C4-2B (cell line): ENCODE results near the gene EPRS1.

Source experiments
- H3K27ac ChIP-seq: fragments of 450-650 bp; 2 replicates; pipeline ENCODE4 v1.5.1; 2017
- ZFX ChIP-seq: fragments of 450-650 bp; IDR thresholded peaks from 2 replicates; pipeline ENCODE4 v1.6.1; 2017
- TF ChIP-seq, protein P1 (sequence below): fragments of 450-650 bp; conservative IDR thresholded peaks from 2 replicates; pipeline ENCODE4 v1.5.1; 2017; ENCODE audit warnings: mild to moderate bottlenecking

The EPRS1 gene

DNA sequence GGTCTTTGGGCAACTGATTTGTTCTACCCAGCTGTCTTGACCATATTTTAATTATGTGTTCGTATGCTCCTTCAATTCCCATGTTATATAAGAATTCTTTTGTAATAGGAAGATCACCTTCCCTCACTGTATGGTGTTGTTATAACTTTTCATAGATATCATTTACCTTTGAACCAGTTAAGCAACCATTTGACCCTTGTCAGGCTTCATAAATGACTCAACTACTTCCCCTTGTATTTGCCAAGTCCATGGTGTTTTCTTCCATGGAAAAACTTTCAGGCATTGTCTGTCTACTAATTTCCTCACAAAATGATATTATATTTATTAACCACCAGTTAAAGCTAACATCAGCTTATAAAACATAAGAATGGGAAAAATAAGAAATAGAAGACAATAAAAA lies 38.2 kb upstream of the EPRS1 start:
- H3K27ac ChIP-seq: no peak overlapping the region
- TF ChIP-seq, protein P1, sequence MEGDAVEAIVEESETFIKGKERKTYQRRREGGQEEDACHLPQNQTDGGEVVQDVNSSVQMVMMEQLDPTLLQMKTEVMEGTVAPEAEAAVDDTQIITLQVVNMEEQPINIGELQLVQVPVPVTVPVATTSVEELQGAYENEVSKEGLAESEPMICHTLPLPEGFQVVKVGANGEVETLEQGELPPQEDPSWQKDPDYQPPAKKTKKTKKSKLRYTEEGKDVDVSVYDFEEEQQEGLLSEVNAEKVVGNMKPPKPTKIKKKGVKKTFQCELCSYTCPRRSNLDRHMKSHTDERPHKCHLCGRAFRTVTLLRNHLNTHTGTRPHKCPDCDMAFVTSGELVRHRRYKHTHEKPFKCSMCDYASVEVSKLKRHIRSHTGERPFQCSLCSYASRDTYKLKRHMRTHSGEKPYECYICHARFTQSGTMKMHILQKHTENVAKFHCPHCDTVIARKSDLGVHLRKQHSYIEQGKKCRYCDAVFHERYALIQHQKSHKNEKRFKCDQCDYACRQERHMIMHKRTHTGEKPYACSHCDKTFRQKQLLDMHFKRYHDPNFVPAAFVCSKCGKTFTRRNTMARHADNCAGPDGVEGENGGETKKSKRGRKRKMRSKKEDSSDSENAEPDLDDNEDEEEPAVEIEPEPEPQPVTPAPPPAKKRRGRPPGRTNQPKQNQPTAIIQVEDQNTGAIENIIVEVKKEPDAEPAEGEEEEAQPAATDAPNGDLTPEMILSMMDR: no peak
- no peak for TF ChIP-seq ZFX

DNA sequence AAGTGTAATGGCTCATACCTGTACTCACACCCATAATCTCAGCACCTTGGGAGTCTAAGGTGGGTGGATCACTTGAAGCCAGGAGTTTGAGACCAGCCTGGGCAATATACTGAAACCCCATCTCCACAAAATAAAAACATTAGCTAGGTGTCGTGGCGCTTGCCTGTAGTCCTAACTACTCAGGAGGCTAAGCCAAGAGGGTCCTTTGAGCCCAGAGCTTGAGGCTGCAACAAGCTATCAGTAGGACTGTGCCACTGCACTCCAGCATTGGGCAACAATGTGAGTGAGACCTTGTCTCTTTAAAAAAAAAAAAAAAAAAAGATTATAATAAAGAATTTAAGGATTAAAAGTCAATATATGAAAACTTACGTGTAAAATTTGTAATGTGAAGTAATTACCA lies 31.6 kb upstream of the EPRS1 start:
- H3K27ac ChIP-seq: no peak overlapping the region
- no peak for TF ChIP-seq ZFX
- TF ChIP-seq, protein P1: no peak

DNA sequence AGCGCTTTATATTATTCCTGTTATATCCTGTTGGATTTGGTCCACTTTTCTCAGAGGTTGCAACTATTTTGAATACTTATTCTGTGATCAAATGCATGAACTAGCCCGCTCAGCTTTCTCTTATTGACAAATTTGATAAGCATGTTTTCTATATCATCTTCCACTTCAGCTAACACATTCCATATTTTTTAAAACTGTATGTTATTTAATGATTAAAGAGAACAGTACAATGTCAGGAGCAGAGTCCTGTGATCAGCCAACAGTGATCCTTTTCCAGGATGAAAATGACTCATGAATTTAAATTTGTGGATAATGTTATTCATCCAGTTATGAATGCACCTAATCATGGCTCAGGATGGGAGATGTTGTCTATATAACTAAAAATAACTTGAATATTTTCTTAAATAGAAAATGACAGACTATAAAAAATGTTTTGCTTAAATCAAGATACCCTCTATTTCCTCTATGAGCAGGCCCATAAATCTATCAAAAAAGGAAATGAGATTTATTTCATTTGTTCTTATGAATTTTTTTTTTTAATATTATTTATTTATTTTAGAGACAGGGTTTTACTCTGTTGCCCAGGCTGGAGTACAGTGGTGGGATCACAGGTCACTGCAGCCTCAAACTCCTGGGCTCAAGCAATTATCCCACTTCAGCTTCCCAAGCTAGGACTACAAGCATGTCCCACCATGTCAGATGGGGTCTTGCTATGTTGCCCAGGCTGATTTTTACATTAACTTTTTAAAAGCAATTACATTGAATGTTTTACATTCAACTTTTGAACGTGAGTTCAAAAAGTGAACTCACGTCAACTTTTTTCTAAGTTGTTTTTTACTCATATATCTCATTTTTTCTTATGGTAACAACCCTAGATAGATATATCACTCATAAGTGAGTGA lies 30.8 kb upstream of the EPRS1 start:
- H3K27ac ChIP-seq: no peak overlapping the region
- no peak for TF ChIP-seq ZFX
- TF ChIP-seq, protein P1: no peak

DNA sequence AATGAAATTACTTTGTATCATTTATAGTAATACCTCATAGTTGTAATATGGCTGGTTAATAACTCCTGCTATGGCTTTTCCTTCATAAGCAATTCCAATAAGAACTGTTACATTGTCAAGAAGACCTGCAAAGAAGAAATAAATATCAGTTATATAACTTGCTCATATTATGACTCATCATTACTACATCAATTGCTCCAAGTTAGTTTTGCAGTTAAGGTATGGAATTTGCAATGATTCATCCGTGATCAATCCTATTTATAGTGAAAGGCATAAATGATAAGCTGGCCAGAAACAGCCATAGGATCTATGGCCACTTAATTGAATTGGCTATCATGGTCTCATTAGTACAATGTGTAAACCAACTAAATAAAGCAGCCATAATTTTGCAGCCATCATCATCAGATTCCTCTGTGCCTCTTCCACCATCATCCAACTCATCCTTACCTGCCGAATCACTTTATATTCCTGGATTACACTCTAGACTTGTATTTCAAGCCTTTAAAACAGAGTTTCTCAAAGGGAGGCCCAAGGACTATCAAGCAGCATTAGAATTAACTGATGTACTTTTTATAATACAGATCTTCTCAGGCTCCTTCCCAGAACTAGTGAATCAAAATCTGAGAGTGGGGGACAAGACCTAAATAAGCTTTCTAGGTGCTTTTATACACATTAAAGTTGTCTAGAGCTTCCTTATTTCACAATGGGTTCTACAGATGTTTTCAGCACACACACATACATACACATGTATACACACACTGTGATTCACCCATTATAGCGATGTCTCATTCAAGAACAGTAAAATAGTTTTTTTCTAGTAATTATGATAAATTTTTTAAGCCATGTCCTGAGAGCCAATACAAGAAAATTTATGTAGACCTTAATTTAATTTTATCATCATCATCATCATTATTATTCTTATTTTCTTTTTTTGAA lies 21.2 kb upstream of the EPRS1 start:
- TF ChIP-seq ZFX: no peak
- TF ChIP-seq, protein P1: no peak
- no peak overlapping the region for H3K27ac ChIP-seq

DNA sequence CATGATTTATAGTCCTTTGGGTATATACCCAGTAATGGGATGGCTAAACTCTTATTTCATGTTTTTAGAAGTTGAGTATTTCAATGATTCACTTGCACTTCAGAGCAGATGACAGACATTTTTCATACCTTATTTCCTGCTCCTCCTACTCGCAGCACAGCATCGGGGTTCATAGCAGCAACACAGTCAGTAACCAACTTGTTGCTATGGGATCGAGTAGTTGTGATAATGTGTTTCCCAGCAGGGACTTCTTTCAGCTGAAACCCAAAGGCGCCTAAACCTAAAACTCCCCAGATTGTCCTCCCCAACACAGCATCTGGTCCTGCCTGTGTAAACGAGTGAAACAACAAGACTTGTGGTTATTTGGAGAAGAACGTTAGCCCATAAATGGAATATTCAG lies 16.3 kb upstream of the EPRS1 start:
- TF ChIP-seq ZFX: no peak
- TF ChIP-seq, protein P1: no peak
- no peak overlapping the region for H3K27ac ChIP-seq

DNA sequence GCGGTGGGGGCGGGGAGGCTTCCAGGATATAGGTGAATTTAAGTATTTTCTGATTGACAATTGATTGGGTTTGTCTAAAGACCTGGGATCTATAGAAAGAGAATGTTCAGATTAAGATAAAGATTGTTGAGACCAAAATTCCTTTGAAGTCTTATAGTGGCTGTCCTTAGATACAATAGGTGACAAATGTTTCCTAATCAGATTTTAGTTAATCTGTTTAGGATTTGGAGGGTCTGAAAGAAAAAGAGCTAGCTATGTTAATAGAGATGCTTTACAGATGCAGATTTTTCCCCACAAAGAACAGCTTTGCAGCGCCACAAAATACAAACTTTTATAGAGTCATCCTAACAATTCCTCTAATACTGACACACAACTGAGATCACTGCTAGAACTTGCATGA lies 14.6 kb upstream of the EPRS1 start:
- TF ChIP-seq, protein P1: no peak
- TF ChIP-seq ZFX: no peak
- no peak overlapping the region for H3K27ac ChIP-seq

DNA sequence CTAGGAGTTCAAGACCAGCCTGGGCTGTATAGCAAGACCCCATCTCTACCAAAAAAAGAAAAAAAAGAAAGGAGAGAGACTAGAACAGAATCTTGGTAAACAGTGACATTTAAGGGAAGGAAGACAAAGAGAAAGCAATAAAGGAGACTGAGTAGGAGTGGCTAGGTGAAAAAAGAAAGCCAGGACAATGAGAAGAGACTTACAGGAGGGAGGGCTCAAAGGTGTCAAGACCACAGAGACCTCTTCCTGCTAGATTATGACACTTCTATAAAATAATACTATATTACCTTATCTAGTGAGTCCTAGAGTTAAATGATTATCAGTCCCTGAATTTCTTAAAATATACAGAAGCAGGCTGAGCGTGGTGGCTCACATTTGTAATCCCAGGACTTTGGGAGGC lies 10.1 kb upstream of the EPRS1 start:
- no peak for TF ChIP-seq ZFX
- TF ChIP-seq, protein P1: no peak
- no peak overlapping the region for H3K27ac ChIP-seq
